ENCODE results near the gene YIPF3.
A peak's percentile ranks its signal among the peaks of the same experiment; 100 is the strongest.

YIPF3 gene

DNA sequence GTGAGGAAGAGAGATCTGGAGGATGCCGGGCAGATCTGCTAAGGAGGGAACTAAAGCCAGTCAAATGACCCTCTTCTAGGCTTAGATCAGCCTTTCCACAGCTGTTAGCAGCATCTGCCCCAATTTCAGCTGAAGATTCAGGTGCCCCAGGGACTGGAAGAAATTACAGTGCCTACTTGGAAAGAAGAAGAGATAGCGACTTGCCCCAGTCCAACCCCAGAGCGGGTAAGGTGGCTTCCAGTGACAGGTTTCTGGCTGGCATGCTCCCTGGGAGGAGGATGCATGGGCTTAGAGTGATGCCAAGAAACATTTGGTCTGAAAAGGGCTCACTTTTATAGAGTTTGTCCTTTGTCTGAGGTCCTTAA lies 38.7 kb downstream of the YIPF3 start:
- no peak for FAIRE-seq
- no peak for TF ChIP-seq POLR2A (IDR thresholded peaks at IDR 0.05; ENCODE audit: low read depth, low read length)
- no peak for TF ChIP-seq POU2F2 (IDR thresholded peaks at IDR 0.05; ENCODE audit: low read depth, low read length)
- no peak for TF ChIP-seq SPI1 (IDR thresholded peaks at IDR 0.05; ENCODE audit: low read depth, low read length)
- TF ChIP-seq TAF1 (IDR thresholded peaks at IDR 0.05; ENCODE audit: low read depth, low read length), result no peak
- TF ChIP-seq PAX5 (IDR thresholded peaks at IDR 0.05; ENCODE audit: insufficient read depth, low read length, severe bottlenecking), result no peak
- no peak for TF ChIP-seq POLR2AphosphoS5 (IDR thresholded peaks at IDR 0.05; ENCODE audit: low read depth, low read length)
- DNase-seq (ENCODE audit: insufficient read length, low spot score), result no peak

DNA sequence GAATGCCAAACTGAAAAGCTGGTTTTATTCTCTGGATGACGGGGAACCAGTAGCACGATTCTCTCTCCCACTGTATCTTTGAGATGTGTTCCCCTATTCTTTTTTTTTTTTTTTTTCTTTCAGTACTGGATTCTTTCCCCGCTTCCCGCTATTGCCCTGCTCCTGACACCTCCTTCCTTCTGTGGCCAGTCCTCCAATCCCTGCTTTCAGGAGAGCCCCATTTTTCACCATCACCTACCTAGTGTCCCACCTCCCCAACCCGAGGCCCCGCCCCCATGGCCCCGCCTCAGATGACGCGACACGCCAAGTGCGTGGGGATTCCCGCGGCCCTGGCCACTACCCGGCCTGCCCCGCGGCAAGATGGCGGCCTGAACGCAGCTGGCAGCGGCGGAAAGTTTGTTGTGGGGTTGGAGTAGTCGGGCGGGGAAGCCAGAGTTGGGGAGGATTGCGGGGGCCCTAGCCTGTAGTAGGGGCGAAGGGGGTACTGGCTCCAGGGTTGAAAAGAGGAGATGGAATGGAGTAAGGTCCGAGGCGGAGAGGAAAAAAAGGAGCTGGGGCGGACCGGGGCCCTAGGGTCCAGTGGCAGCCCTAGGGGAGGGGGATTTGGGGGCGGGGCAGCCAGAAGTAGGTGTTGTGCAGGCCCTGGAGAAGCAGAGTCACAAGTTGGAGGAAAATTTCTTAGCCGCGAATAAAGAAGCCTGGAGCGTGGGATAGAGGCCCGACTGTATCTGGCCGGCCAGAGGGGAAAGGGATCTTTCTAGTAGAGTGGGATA lies 39.3 kb downstream of the YIPF3 start, which contains the start of gene TJAP1:
Gene TJAP1, plus strand, starts transcription at position 336 of the 773 bp plus-strand sequence. CDS start 21,432 bp downstream, outside the sequence.
- DNase-seq (ENCODE audit: insufficient read length, low spot score), result peak; percentile 91
- TF ChIP-seq POU2F2 (IDR thresholded peaks at IDR 0.05; ENCODE audit: low read depth, low read length), result 0 out of 2 replicates have a peak, but pooled peaks have one; percentile 33
- TF ChIP-seq SPI1 (IDR thresholded peaks at IDR 0.05; ENCODE audit: low read depth, low read length), result no peak
- TF ChIP-seq POLR2AphosphoS5 (IDR thresholded peaks at IDR 0.05; ENCODE audit: low read depth, low read length), result peak; percentile 83
- no peak for TF ChIP-seq PAX5 (IDR thresholded peaks at IDR 0.05; ENCODE audit: insufficient read depth, low read length, severe bottlenecking)
- TF ChIP-seq TAF1 (IDR thresholded peaks at IDR 0.05; ENCODE audit: low read depth, low read length), result peak; percentile 91
- peak; percentile 85 for TF ChIP-seq POLR2A (IDR thresholded peaks at IDR 0.05; ENCODE audit: low read depth, low read length)
- FAIRE-seq, result peak; percentile 99

DNA sequence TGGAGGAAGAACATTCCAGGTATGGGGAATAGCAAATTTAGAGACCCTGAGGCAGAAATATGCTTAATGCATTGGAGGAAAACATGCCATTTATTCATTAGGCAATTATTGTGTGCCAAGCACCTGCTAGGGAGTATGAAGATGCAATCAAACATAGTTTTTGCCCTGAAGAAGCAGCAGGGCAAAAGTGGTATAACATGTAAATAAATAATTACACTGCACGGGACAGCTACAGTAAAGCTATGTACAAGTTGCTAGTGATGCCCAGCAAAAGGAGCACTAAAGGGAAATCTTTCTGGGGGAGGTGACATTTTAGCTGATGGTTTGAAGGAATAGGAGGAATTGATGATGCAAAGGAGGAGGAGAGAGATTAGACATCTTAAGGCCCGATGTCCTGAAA lies 40.0 kb downstream of the YIPF3 start:
- no peak for DNase-seq (ENCODE audit: insufficient read length, low spot score)
- TF ChIP-seq POLR2A (IDR thresholded peaks at IDR 0.05; ENCODE audit: low read depth, low read length) (no peak), PAX5 (IDR thresholded peaks at IDR 0.05; ENCODE audit: insufficient read depth, low read length, severe bottlenecking) (no peak), POLR2AphosphoS5 (IDR thresholded peaks at IDR 0.05; ENCODE audit: low read depth, low read length) (no peak), SPI1 (IDR thresholded peaks at IDR 0.05; ENCODE audit: low read depth, low read length) (no peak)
- no peak for FAIRE-seq

DNA sequence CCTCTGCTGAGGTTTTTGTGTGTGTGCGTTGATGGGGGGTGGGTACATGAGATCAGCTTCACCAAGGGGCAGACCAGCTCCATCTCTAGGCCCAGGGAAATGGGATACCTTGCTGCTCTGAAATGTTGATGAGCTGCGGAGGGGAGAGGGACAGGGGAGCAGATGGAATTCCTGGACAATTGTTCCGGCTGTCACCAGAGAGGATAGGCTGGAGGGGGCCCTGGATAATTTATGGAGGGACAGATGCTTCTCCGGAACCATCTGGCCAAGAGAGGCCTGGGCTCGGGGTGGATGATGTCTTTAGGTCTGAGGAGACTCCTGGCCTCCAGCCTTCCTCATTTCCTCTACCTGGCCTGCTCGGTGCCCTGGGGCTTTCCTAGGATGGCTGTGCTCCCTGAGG lies 41.2 kb downstream of the YIPF3 start:
- no peak for DNase-seq (ENCODE audit: insufficient read length, low spot score)
- TF ChIP-seq POLR2A (IDR thresholded peaks at IDR 0.05; ENCODE audit: low read depth, low read length) (no peak), POLR2AphosphoS5 (IDR thresholded peaks at IDR 0.05; ENCODE audit: low read depth, low read length) (no peak), PAX5 (IDR thresholded peaks at IDR 0.05; ENCODE audit: insufficient read depth, low read length, severe bottlenecking) (no peak), TAF1 (IDR thresholded peaks at IDR 0.05; ENCODE audit: low read depth, low read length) (no peak), SPI1 (IDR thresholded peaks at IDR 0.05; ENCODE audit: low read depth, low read length) (no peak), POU2F2 (IDR thresholded peaks at IDR 0.05; ENCODE audit: low read depth, low read length) (no peak)
- FAIRE-seq, result no peak

DNA sequence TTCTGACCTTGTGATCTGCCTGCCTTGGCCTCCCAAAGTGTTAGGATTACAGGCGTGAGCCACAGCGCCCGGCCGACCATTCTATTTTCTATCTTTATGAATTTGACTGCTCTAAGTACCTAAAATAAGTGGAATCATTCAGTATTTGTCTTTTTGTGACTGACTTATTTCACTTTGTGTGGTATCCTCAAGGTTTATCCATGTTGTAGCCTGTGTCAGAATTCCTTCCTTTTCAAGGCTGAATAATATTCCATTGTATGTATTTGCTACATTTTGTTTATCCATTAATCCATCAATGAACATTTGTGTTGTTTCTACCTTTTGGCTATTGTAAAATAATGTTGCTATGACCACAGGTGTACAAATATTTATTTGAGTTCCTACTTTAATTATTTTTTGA lies 44.2 kb downstream of the YIPF3 start:
- FAIRE-seq (no peak), DNase-seq (ENCODE audit: insufficient read length, low spot score) (no peak)
- TF ChIP-seq POLR2AphosphoS5 (IDR thresholded peaks at IDR 0.05; ENCODE audit: low read depth, low read length) (no peak), TAF1 (IDR thresholded peaks at IDR 0.05; ENCODE audit: low read depth, low read length) (no peak), PAX5 (IDR thresholded peaks at IDR 0.05; ENCODE audit: insufficient read depth, low read length, severe bottlenecking) (no peak), SPI1 (IDR thresholded peaks at IDR 0.05; ENCODE audit: low read depth, low read length) (no peak), POLR2A (IDR thresholded peaks at IDR 0.05; ENCODE audit: low read depth, low read length) (no peak), POU2F2 (IDR thresholded peaks at IDR 0.05; ENCODE audit: low read depth, low read length) (no peak)

DNA sequence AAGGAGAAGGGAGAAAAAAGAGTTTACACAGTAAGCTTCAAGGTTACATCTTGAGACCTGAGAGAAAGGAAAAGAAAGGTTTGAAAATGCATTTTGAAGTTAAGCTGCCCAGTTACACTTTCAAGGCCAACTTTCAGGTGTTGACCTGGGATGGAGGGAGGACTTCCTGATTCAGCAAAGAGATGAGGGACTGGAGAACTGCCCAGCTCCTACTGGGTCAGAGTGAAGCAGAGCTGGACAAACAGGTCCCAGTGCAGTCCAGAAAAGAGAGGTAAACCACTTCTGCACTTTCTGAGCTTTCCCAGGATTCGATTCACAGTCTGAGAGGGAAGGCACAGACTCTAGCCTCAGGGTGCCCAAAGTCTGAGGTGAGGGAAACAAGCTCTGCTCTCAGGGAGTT lies 45.3 kb downstream of the YIPF3 start:
- DNase-seq (ENCODE audit: insufficient read length, low spot score) (no peak), FAIRE-seq (no peak)
- TF ChIP-seq TAF1 (IDR thresholded peaks at IDR 0.05; ENCODE audit: low read depth, low read length), result no peak
- no peak for TF ChIP-seq POLR2AphosphoS5 (IDR thresholded peaks at IDR 0.05; ENCODE audit: low read depth, low read length)
- no peak for TF ChIP-seq PAX5 (IDR thresholded peaks at IDR 0.05; ENCODE audit: insufficient read depth, low read length, severe bottlenecking)
- TF ChIP-seq POLR2A (IDR thresholded peaks at IDR 0.05; ENCODE audit: low read depth, low read length), result no peak
- TF ChIP-seq POU2F2 (IDR thresholded peaks at IDR 0.05; ENCODE audit: low read depth, low read length), result no peak
- TF ChIP-seq SPI1 (IDR thresholded peaks at IDR 0.05; ENCODE audit: low read depth, low read length), result no peak

DNA sequence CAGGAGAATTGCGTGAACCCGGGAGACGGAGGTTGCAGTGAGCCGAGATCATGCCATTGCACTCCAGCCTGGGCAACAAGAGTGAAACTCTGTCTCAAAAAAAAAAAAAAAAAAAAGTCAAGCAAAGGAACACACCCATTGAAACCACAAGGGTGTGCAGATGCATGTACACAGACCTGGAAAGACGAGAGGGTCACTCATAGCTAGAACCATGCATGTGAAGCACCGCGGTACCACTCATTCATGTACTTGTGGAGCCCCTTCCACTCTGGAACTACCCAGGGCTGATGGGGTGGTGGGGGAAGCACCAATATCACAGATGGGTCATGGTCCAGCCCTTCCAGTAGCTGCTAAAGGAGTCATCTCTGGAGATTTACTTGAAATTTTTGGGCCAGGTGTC lies 46.8 kb downstream of the YIPF3 start:
- FAIRE-seq (no peak), DNase-seq (ENCODE audit: insufficient read length, low spot score) (no peak)
- TF ChIP-seq PAX5 (IDR thresholded peaks at IDR 0.05; ENCODE audit: insufficient read depth, low read length, severe bottlenecking) (no peak), POU2F2 (IDR thresholded peaks at IDR 0.05; ENCODE audit: low read depth, low read length) (no peak)

DNA sequence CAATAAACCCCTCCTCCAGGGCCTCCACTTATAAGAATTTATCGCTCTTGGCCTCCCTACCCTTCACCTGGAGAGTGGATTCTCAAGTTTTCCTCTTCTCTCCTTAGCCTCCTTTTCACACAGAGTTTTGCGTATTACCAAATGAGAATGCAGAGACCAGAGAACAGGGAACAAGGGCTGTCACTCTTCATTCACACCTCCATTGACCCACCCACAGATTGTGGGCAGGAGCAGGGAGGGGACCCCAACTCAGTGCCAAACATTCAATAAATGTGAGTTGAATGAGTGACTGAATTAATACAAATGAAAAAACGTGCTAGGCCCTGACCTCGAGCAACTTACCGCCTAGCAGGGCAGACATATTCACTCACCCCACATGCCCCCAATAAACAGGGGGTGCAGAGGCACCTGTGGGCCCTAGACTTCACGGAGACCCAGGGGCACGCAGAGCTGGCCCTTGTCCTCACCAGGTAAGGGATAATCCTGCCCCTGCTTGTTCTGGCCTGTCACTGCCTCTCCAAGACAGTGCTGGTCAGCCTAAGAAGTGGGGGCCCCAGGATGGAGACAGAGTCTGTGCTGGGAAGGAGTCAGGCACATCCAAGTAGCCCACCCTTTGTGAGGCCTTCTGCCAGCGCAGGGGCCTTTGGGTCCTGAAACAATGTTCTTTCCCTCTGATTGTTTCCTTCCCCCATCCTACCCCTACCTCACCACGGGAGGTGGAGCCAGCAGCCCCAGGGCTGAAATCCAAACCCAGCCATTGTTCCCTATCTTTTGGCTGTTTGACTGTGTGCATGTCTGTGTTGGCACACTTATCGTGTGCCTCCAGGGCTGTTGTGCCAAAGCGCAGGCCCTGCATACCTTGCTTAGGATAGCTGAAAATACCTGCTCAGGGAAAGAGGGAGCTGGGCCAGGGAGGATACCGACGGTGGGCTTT lies 47.7 kb downstream of the YIPF3 start:
- FAIRE-seq (no peak), DNase-seq (ENCODE audit: insufficient read length, low spot score) (no peak)
- no peak for TF ChIP-seq PAX5 (IDR thresholded peaks at IDR 0.05; ENCODE audit: insufficient read depth, low read length, severe bottlenecking)
- TF ChIP-seq TAF1 (IDR thresholded peaks at IDR 0.05; ENCODE audit: low read depth, low read length), result no peak
- no peak for TF ChIP-seq POLR2A (IDR thresholded peaks at IDR 0.05; ENCODE audit: low read depth, low read length)
- no peak for TF ChIP-seq POLR2AphosphoS5 (IDR thresholded peaks at IDR 0.05; ENCODE audit: low read depth, low read length)
- no peak for TF ChIP-seq POU2F2 (IDR thresholded peaks at IDR 0.05; ENCODE audit: low read depth, low read length)
- TF ChIP-seq SPI1 (IDR thresholded peaks at IDR 0.05; ENCODE audit: low read depth, low read length), result no peak

DNA sequence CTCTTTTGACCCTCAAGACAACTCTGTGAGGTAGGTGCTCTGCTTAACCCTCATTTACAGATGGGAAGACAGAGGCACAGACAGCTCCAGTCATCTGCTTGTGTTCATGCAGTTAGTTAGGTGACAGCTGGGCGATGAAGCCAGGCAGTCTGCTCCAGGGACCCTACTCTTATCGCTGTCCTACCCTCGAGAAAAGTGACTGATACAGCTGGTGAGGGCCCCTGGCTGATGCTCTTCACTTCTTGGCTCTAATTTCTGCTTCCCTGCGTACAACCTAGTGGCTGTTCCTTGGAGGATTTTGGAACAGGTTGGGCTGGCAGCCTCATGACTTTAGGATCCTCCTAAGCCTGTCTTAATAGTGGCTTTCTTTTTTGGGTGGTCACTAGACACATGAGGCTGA lies 48.5 kb downstream of the YIPF3 start:
- no peak for FAIRE-seq
- TF ChIP-seq PAX5 (IDR thresholded peaks at IDR 0.05; ENCODE audit: insufficient read depth, low read length, severe bottlenecking) (no peak), SPI1 (IDR thresholded peaks at IDR 0.05; ENCODE audit: low read depth, low read length) (no peak), POU2F2 (IDR thresholded peaks at IDR 0.05; ENCODE audit: low read depth, low read length) (no peak), POLR2A (IDR thresholded peaks at IDR 0.05; ENCODE audit: low read depth, low read length) (no peak)

More for the DNA sequence above, 48.5 kb downstream of the YIPF3 start:
- DNase-seq (ENCODE audit: insufficient read length, low spot score), result no peak
